ENCODE results near the gene FBXL4.
"Not testable (repeated sequence)": the region's sequence is repeated elsewhere in the genome, so short reads cannot be mapped to it uniquely, and the experiment has no call there.

The FBXL4 gene

DNA sequence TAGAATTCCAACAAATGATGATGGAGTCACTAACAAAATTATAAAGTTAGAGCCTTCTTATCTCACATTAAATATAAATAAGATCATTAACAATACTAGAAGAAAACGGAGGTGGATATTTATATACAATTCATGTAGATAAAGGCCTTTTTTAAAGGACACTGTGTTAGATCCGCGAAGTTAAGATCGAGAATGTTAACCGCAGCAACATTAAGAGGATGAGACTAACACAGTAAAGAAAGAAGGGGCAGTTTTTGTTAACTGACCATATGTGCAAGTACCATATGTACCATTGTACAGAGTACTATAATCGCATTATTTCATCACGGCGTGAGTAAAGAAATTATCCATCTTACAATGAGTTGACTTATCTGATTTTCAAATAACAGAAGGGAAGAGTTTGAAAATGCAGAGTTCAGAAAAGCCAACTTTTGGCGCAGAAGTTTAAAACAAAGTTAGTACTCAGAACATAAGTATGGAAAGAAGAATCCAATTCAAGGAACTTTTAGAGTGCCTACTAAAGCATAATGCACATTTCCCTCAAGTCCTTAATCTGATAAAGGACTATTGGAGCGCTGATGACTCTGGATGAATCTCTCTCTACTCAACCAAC is 1.4 kb downstream of the FBXL4 start:
- in situ Hi-C loops (cut with MboI; ENCODE audit: low sequenced_read_pairs): no loop called here

- in situ Hi-C loops (cut with MboI; ENCODE audit: low sequenced_read_pairs): no loop called here
Measured at GRCh38 chr6:98945311-98946115, 2.2 kb downstream of the FBXL4 start.

- in situ Hi-C loops (cut with MboI; ENCODE audit: low sequenced_read_pairs): no loop called here
Measured at GRCh38 chr6:98944598-98945081, 3.1 kb downstream of the FBXL4 start.

GRCh38 chr6:98944168-98944567 is 3.6 kb downstream of the FBXL4 start:
- in situ Hi-C loops (cut with MboI; ENCODE audit: low sequenced_read_pairs): no loop called here

GRCh38 chr6:98942263-98942803 is 5.4 kb downstream of the FBXL4 start:
- in situ Hi-C loops (cut with MboI; ENCODE audit: low sequenced_read_pairs): no loop called here

GRCh38 chr6:98941319-98941718 is 6.4 kb downstream of the FBXL4 start:
- in situ Hi-C loops (cut with MboI; ENCODE audit: low sequenced_read_pairs): no loop called here

DNA sequence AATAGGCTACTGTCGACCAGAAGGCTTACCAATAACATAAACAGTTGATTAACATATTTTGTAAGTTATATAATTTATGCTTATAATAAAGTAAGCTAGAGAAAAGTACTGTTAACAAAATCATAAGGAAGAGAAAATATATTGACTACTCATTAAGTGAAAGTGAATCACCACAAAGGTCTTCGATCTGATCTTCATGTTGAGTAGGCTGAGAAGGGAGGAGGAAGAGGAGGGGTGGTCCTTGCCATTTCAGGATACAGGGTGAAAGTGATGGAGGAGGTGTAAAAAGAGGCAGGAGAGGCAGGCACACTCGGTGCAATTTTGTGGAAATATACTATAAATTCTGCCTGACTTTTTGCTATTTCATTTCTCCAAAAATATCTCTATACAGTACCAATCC is 10.4 kb downstream of the FBXL4 start:
- in situ Hi-C loops (cut with MboI; ENCODE audit: low sequenced_read_pairs): no loop called here

- in situ Hi-C loops (cut with MboI; ENCODE audit: low sequenced_read_pairs): no loop called here
Measured at GRCh38 chr6:98932381-98932780, 15.4 kb downstream of the FBXL4 start.

GRCh38 chr6:98931696-98932095 is 16.1 kb downstream of the FBXL4 start:
- in situ Hi-C loops (cut with MboI; ENCODE audit: low sequenced_read_pairs): no loop called here

- in situ Hi-C loops (cut with MboI; ENCODE audit: low sequenced_read_pairs): no loop called here
Measured at GRCh38 chr6:98929498-98930060, 18.2 kb downstream of the FBXL4 start.

DNA sequence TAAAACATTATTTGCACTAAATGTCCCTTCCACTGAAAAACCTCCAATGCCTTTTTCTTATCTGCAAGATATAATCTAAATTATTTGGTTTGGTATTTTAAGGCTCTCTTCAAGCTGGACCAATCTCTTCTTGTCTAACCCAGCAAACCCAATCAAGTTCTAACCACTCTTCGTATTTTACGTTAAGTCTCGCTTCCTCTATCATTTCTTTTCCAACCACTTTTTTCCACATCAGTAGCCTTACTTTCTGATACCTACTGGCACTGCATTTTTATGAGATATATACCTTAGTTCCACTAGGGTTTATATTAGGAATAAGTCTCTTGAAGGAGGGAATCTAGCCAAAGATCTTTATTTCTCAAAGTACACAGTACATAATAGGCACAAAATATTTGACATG is 19.1 kb downstream of the FBXL4 start:
- in situ Hi-C loops (cut with MboI; ENCODE audit: low sequenced_read_pairs): no loop called here

DNA sequence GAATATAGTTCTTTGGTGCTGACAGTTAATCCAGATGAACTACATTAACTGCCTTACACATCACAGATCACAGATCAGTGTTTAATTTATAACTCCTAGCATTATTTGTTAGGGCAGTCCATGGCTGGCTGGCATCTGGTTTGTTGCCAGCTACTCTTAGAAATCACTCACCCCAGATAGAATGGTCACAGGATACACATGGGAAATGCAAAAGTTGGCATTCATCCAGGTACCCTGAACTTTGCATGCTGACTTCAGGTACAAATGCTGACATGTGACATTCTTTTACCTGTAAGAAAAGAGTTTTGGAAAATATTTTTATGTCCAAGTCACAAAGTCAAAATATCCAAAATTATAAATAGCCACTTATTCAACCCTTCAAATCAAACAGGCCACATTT is 20.2 kb downstream of the FBXL4 start:
- in situ Hi-C loops (cut with MboI; ENCODE audit: low sequenced_read_pairs): no loop called here

DNA sequence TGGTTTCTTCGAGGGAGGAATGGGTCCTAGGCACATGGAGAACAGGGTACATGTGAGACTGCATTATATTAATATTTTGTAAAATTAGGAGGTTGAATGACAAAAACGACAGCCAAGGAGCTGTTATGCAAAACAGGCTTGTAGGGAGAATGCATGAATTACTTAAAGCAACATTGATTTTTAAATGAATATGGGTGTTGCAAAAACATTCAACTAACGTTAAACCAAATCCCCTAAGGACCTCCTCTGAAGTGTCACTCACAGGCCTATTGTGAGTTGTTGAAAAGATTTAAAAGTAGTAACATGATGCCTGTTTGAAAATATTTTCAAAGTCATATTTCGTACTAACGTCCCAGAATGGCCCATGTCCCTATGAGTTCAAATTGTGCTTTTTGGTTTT is 21.9 kb downstream of the FBXL4 start:
- in situ Hi-C loops (cut with MboI; ENCODE audit: low sequenced_read_pairs): no loop called here

DNA sequence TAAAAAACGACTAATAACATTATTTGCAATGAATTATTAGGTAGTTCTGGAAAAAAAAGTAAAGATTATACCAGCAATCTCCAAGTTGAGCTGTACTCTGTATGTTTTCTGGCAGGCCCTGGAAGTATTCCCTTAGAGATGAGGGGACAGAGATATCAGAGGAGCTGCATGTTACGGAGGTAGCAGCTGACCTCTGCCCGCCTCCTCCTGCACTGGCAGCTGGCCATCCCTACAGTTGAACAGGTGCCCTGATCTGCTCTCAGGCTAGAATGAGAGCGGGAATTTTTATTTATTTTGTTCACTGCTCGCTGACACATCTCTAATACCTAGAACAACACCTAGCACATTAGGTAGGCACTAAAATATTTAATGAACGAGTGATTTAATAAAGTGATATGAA is 23.1 kb downstream of the FBXL4 start:
- in situ Hi-C loops (cut with MboI; ENCODE audit: low sequenced_read_pairs): no loop called here

DNA sequence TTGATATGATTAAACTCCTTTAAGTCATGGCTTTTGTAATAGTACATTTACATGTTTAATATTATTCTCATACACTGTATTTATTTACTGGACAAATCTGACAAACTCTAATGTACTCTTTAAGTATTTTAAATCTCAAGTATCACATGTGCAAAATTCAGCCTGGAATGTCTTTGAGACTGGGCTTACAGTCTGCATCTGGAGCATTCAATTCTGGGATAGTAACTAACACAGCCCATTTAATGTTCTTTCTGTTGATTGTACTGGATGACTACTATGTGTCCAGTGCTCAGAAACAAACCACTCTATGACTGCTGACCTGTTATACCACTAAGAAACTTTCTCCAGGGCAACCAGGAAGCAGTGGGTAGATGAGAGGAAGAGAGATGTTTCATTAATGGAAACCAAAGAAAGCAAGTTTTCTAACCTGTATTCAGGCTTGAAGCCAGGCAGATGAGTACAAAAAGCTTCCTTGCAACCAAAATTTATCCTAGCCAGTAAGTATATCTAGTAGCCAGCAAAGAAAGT is 26.8 kb downstream of the FBXL4 start:
- in situ Hi-C loops (cut with MboI; ENCODE audit: low sequenced_read_pairs): no loop called here

DNA sequence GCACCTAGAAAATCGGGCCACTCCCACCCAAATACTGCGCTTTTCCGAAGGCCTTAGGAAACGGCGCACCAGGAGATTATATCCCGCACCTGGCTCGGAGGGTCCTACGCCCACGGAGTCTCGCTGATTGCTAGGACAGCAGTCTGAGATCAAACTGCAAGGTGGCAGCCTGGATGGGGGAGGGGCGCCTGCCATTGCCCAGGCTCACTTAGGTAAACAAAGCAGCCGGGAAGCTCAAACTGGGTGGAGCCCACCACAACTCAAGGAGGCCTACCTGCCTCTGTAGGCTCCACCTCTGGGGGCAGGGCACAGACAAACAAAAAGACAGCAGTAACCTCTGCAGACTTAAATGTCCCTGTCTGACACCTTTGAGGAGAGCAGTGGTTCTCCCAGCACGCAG is 36.8 kb downstream of the FBXL4 start:
- in situ Hi-C loops (cut with MboI; ENCODE audit: low sequenced_read_pairs): not testable (repeated sequence)

- in situ Hi-C loops (cut with MboI; ENCODE audit: low sequenced_read_pairs): no loop called here
Measured at GRCh38 chr6:98909236-98909635, 38.5 kb downstream of the FBXL4 start.

GRCh38 chr6:98906342-98906741 is 41.4 kb downstream of the FBXL4 start:
- in situ Hi-C loops (cut with MboI; ENCODE audit: low sequenced_read_pairs): not testable (repeated sequence)

- in situ Hi-C loops (cut with MboI; ENCODE audit: low sequenced_read_pairs): no loop called here
Measured at GRCh38 chr6:98905759-98906158, 42.0 kb downstream of the FBXL4 start.

GRCh38 chr6:98904096-98904495 is 43.6 kb downstream of the FBXL4 start:
- in situ Hi-C loops (cut with MboI; ENCODE audit: low sequenced_read_pairs): no loop called here

- in situ Hi-C loops (cut with MboI; ENCODE audit: low sequenced_read_pairs): no loop called here
Measured at GRCh38 chr6:98900706-98901105, 47.0 kb downstream of the FBXL4 start.

DNA sequence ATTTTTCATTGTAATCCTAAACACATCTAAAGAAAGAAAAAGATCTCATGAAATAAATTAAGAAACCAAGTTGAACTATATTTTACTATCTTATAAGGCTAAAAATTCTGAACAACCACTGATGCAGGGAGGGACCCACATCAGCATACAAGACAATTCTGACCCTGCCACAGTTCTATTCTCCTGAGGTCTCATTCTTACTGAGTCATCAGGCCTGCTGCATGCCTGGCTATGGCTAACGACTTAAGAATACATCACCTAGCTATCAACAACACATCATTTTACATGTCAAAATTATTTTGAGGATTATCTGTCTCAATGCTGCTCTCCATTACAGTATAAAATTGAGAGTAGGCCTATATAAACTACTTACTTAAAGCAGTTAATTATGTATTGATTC is 52.9 kb downstream of the FBXL4 start:
- in situ Hi-C loops (cut with MboI; ENCODE audit: low sequenced_read_pairs): no loop called here
